Ishikawa (cell line): Measurements from ENCODE around the gene SCO1.

Experiments
- CEBPB ChIP-seq: IDR thresholded peaks from 2 replicates; pipeline ENCODE4 v1.6.1; 2012
- CREB1 ChIP-seq: IDR thresholded peaks from 2 replicates; pipeline ENCODE4 v1.6.1; 2012; ENCODE audit warnings: low read depth
- EGR1 ChIP-seq: IDR thresholded peaks from 2 replicates; pipeline ENCODE4 v1.6.1; 2012
- EP300 ChIP-seq: IDR thresholded peaks from 2 replicates; pipeline ENCODE4 v1.6.1; 2012; ENCODE audit warnings: borderline replicate concordance
- FOXM1 ChIP-seq: IDR thresholded peaks from 2 replicates; pipeline ENCODE4 v1.6.1; 2012; ENCODE audit warnings: low read depth, borderline replicate concordance
- NFIC ChIP-seq: IDR thresholded peaks from 2 replicates; pipeline ENCODE4 v1.6.1; 2012
- RAD21 ChIP-seq: IDR thresholded peaks from 2 replicates; pipeline ENCODE4 v1.6.1; 2012; ENCODE audit warnings: low read depth
- TAF1 ChIP-seq: IDR thresholded peaks from 2 replicates; pipeline ENCODE4 v1.6.1; 2012; ENCODE audit warnings: low read depth, mild to moderate bottlenecking
- TCF12 ChIP-seq: IDR thresholded peaks from 2 replicates; pipeline ENCODE4 v1.6.1; 2012; ENCODE audit warnings: low read depth
- TEAD4 ChIP-seq: IDR thresholded peaks from 2 replicates; pipeline ENCODE4 v1.6.1; 2012
- YY1 ChIP-seq: IDR thresholded peaks from 2 replicates; pipeline ENCODE4 v1.6.1; 2012; ENCODE audit warnings: low read depth
- ZBTB7A ChIP-seq: IDR thresholded peaks from 2 replicates; pipeline ENCODE4 v1.6.1; 2012; ENCODE audit warnings: low read depth
- TF ChIP-seq, protein P1 (sequence below): IDR thresholded peaks from 2 replicates; pipeline ENCODE4 v1.6.1; 2012; ENCODE audit warnings: low read depth, mild to moderate bottlenecking
- TF ChIP-seq, protein P2 (sequence below): IDR thresholded peaks from 2 replicates; pipeline ENCODE4 v1.6.1; 2012
- TF ChIP-seq, protein P3 (sequence below): IDR thresholded peaks from 2 replicates; pipeline ENCODE4 v1.6.1; 2012

SCO1 gene

DNA sequence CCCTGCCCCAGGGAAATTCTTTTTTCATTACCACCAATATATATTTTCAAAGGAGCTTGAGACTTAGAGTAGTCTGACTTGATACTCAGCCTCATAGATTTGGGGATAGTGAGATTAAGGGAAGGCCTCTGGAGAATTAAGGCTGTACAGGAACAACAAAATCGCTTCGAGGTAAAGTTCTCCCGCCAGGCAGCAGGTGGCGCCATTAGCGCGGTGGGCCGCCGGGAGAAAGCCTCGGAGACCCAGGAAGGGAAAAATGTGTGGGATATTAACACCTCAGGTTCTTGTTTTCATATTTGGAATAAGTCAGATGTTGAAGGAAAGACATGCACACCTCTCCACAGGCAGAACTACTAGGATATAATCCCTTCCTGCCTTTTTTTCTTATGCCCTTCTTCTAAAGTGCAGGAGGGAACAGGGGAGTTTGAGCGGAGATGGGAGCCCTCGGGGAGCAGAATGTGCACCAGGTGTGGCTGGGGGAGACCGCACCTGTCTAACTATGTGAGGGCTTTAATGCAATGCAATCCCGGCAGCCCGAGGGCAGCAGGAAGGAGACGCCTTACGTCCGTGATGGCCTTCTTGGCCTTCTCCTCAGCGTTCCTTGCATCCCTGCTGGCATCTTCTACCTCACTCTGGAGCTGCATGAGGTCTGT, 66.2 kb downstream of the SCO1 start:
- TF ChIP-seq CREB1 (no peak), RAD21 (peak; percentile 45; the same call in 1 of the 2 replicates), TAF1 (no peak), FOXM1 (no peak)

DNA sequence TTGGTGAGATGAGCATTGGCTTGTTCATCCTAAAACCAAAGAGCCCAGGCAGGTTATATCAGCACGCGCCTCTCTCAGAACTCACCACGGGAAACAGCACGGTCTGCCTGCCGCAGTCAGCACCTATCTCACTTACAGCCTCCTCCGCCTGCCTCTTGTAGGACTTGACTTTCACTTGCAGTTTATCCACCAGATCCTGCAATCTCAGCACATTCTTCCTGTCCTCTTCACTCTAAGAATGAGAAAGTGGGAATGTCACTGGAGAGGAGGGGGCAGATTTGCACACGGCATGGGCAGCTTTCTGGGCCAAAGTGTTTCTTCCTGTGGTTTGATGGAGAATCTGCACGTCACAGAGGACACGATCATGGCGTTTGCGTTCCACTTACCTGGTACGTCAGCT, 67.6 kb downstream of the SCO1 start:
- TF ChIP-seq CEBPB (no peak), ZBTB7A (no peak), YY1 (no peak), RAD21 (no peak)

DNA sequence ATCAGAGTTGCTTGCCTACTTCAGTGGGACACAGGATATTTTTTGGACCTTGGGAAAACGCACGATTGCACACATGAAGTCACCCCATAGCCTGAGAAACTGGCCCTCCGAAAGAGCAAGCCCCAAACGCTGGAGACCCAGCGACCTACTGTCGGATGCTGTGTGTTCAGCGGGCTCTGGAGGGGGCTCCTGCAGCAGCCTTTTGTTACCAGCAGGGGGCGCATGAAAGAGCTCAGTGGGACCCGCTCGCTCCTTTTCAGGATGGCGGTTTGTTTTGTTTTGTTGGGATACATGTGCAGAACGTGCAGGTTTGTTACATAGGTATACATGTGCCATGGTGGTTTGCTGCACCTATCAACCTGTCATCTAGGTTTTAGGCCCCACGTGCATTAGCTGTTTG, 68.6 kb downstream of the SCO1 start:
- TF ChIP-seq, protein P1, sequence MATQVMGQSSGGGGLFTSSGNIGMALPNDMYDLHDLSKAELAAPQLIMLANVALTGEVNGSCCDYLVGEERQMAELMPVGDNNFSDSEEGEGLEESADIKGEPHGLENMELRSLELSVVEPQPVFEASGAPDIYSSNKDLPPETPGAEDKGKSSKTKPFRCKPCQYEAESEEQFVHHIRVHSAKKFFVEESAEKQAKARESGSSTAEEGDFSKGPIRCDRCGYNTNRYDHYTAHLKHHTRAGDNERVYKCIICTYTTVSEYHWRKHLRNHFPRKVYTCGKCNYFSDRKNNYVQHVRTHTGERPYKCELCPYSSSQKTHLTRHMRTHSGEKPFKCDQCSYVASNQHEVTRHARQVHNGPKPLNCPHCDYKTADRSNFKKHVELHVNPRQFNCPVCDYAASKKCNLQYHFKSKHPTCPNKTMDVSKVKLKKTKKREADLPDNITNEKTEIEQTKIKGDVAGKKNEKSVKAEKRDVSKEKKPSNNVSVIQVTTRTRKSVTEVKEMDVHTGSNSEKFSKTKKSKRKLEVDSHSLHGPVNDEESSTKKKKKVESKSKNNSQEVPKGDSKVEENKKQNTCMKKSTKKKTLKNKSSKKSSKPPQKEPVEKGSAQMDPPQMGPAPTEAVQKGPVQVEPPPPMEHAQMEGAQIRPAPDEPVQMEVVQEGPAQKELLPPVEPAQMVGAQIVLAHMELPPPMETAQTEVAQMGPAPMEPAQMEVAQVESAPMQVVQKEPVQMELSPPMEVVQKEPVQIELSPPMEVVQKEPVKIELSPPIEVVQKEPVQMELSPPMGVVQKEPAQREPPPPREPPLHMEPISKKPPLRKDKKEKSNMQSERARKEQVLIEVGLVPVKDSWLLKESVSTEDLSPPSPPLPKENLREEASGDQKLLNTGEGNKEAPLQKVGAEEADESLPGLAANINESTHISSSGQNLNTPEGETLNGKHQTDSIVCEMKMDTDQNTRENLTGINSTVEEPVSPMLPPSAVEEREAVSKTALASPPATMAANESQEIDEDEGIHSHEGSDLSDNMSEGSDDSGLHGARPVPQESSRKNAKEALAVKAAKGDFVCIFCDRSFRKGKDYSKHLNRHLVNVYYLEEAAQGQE = no peak
- TF ChIP-seq, protein P2, sequence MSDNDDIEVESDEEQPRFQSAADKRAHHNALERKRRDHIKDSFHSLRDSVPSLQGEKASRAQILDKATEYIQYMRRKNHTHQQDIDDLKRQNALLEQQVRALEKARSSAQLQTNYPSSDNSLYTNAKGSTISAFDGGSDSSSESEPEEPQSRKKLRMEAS = no peak
- TF ChIP-seq RAD21 (no peak), YY1 (no peak), TAF1 (no peak), CEBPB (no peak), TCF12 (no peak), EP300 (no peak), EGR1 (no peak), CREB1 (no peak), NFIC (no peak), ZBTB7A (no peak), TEAD4 (no peak), FOXM1 (no peak)
- TF ChIP-seq, protein P3, sequence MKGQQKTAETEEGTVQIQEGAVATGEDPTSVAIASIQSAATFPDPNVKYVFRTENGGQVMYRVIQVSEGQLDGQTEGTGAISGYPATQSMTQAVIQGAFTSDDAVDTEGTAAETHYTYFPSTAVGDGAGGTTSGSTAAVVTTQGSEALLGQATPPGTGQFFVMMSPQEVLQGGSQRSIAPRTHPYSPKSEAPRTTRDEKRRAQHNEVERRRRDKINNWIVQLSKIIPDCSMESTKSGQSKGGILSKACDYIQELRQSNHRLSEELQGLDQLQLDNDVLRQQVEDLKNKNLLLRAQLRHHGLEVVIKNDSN = no peak

DNA sequence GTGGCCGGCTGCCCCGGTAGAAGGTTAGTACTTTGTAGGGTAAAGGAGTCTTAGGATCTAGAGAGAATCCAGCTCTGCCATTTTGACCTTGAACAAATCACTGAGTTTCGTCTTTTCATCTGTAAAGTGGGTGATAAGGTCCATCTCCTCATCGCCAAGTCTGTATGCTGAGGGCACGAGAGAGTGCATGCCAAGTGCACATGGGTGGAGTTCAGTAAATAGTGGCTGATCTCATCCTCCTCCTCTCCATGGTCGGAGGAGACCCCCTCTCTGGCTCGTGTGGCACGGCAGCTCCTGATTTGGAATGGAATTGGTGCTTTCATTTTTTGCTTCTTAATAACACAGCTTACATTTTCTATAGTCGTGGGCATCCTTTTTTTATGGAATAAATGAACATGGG, 70.9 kb downstream of the SCO1 start:
- TF ChIP-seq EGR1 (no peak), CEBPB (no peak), CREB1 (no peak), EP300 (no peak), ZBTB7A (no peak), TEAD4 (no peak), NFIC (no peak), RAD21 (no peak), TCF12 (no peak)
- TF ChIP-seq, protein P1 = no peak

DNA sequence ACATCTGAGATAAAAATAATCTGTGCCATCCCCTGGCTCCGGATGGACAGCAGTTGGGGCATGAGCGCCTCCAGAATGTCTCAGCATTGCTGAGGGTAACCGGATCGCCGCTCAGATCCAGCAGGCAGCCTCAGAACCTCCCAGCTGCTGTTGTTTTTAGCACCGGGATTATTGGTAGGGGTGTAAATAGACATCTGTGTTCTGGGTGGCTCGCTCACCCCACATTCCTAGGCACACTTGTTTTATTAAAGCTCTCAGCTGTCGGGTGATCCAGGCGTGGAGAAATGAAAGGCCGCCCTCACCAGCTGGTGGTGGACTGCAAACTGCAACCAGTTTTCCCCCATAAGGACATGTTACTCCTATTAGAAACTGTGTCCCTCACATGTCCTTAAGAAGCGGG, 72.4 kb downstream of the SCO1 start:
- no peak for TF ChIP-seq CEBPB
- no peak for TF ChIP-seq EP300
- TF ChIP-seq NFIC = no peak
- TF ChIP-seq, protein P2 = no peak
- no peak for TF ChIP-seq EGR1
- no peak for TF ChIP-seq YY1
- TF ChIP-seq RAD21 = no peak
- TF ChIP-seq CREB1 = no peak
- TF ChIP-seq TEAD4 = no peak
- no peak for TF ChIP-seq TCF12
- no peak for TF ChIP-seq FOXM1
- TF ChIP-seq, protein P1 = no peak
- TF ChIP-seq, protein P3 = no peak
- no peak for TF ChIP-seq TAF1
- no peak for TF ChIP-seq ZBTB7A
